Measurements from ENCODE around the gene CIDEB.

Gene CIDEB

GRCh38 chr14:24291446-24292117, 16.2 kb downstream of the CIDEB start:
- no peak for FAIRE-seq
- no peak for DNase-seq (ENCODE audit: low spot score)

GRCh38 chr14:24290746-24291145, 17.0 kb downstream of the CIDEB start:
- FAIRE-seq (no peak), DNase-seq (ENCODE audit: low spot score) (no peak)

- FAIRE-seq (no peak), DNase-seq (ENCODE audit: low spot score) (no peak)
These were observed 18.0 kb downstream of the CIDEB start for GRCh38 chr14:24289649-24290280.

GRCh38 chr14:24286996-24287395, 20.8 kb downstream of the CIDEB start:
- FAIRE-seq (no peak), DNase-seq (ENCODE audit: low spot score) (no peak)

- DNase-seq (ENCODE audit: low spot score) (no peak), FAIRE-seq (no peak)
These were observed 22.4 kb downstream of the CIDEB start for GRCh38 chr14:24285351-24285750.

- no peak for FAIRE-seq
- no peak for DNase-seq (ENCODE audit: low spot score)
These were observed 23.2 kb downstream of the CIDEB start for GRCh38 chr14:24284501-24285035.

GRCh38 chr14:24283796-24284460, 23.8 kb downstream of the CIDEB start:
- no peak for FAIRE-seq
- DNase-seq (ENCODE audit: low spot score): no peak

- FAIRE-seq: no peak
These were observed 25.0 kb downstream of the CIDEB start for GRCh38 chr14:24282736-24283135.

GRCh38 chr14:24281636-24282035, 26.1 kb downstream of the CIDEB start:
- FAIRE-seq (no peak), DNase-seq (ENCODE audit: low spot score) (no peak)

More at GRCh38 chr14:24282736-24283135, 25.0 kb downstream of the CIDEB start:
- no peak for DNase-seq (ENCODE audit: low spot score)

GRCh38 chr14:24280797-24281460, 26.8 kb downstream of the CIDEB start:
- DNase-seq (ENCODE audit: low spot score): no peak
- no peak for FAIRE-seq

- DNase-seq (ENCODE audit: low spot score) (peak; percentile 3), FAIRE-seq (no peak)
These were observed 28.2 kb downstream of the CIDEB start for GRCh38 chr14:24279301-24280186.

- FAIRE-seq: no peak
- no peak for DNase-seq (ENCODE audit: low spot score)
These were observed 29.4 kb downstream of the CIDEB start for GRCh38 chr14:24278424-24278823.

- no peak for DNase-seq (ENCODE audit: low spot score)
- FAIRE-seq: no peak
These were observed 30.0 kb downstream of the CIDEB start for GRCh38 chr14:24277606-24278321.

GRCh38 chr14:24277071-24277470, 30.7 kb downstream of the CIDEB start:
- FAIRE-seq: no peak
- no peak for DNase-seq (ENCODE audit: low spot score)

GRCh38 chr14:24274101-24274543, 33.7 kb downstream of the CIDEB start:
- FAIRE-seq (no peak), DNase-seq (ENCODE audit: low spot score) (no peak)

- FAIRE-seq (no peak), DNase-seq (ENCODE audit: low spot score) (no peak)
These were observed 34.3 kb downstream of the CIDEB start for GRCh38 chr14:24273422-24273998.

- DNase-seq (ENCODE audit: low spot score) (no peak), FAIRE-seq (no peak)
These were observed 35.3 kb downstream of the CIDEB start for GRCh38 chr14:24272467-24272866.

- FAIRE-seq: no peak
- no peak for DNase-seq (ENCODE audit: low spot score)
These were observed 35.9 kb downstream of the CIDEB start for GRCh38 chr14:24271834-24272263.

- peak; percentile 58 for DNase-seq (ENCODE audit: low spot score)
- FAIRE-seq: no peak
These were observed 36.5 kb downstream of the CIDEB start, which contains the start of gene RABGGTA for GRCh38 chr14:24271134-24271833. Gene RABGGTA, minus strand, starts transcription at chr14:24271597. Its CDS starts 482 bp downstream, at chr14:24271115.

All from RCC 7860 (cell line).